Measurements from ENCODE around the gene WDR43.

The WDR43 gene

DNA sequence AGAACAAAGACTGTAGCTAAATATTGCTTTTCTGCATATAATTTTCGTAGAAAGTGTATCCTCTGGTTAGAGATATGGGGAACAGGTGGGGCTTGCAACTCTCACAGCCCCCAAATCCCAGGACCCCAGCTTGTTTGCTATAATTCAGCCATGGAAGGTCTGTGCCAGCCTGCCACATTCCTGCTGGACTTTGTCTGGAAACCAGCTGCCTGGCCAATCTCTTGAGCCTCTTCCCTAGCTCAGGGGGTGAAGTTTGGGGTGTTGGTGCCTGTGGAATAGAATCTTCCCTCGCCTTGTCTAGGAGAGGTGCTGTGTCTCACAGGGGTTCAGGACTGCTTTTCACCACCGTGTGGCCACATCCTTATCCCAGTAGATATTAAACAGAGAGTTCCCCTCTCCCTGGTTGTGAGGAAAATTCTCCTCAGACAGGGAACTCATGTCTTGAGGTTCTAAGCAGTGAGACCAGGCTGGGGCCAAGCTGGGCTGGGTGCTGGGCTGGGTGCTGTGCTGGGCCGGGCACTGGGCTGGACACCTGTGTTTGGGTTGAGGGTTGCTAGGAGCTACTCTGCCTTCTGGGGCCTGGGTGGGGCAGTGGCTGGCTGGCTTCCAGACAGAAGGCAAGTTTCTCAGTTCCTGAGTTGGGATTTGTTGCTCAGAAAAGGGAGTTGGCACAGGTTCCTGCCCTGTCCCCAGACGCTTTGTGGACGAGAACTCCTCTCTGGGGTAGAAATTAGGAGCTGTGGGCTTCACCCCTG lies 98.9 kb downstream of the WDR43 start:
- DNase-seq (ENCODE audit: low spot score): no peak

DNA sequence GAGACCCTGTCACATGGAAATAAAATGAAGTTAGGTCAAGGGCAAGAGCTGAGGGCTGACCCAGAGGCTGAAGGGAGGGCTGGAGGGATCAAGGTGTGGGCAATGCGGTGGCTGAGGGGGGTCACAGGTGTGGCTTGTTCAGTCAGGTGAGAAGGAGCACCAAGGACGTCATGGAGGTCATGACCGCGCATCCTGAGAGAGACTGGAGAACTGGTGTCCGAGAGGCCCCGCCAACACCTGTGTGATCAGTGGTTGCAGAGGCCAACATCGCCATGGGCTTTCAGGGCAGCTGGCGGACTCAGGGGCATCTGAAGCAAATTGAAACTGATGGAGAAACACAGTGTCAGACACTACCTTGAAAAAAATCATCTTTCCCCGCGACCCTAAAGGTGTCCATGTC lies 99.6 kb downstream of the WDR43 start:
- no peak for DNase-seq (ENCODE audit: low spot score)

DNA sequence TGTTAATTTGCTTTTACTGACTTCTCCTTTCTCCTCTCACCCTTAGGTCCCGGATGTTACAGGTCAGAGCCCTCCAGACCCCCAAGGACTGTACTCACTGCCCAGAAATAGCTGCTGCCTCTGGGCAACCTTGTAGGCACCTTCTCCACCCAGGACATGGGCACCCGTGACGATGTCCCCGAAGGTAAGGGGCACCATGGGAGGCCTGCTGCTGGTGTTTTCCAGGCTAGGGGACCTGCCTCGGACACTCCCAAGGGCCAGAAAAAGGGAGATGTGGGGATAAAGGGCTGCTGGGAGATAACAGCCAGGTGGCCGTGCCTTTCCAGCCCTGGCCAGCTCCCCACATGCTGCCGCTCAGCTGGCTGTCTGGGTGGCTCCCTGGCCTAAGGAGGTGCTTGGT lies 100.2 kb downstream of the WDR43 start:
- no peak for DNase-seq (ENCODE audit: low spot score)

DNA sequence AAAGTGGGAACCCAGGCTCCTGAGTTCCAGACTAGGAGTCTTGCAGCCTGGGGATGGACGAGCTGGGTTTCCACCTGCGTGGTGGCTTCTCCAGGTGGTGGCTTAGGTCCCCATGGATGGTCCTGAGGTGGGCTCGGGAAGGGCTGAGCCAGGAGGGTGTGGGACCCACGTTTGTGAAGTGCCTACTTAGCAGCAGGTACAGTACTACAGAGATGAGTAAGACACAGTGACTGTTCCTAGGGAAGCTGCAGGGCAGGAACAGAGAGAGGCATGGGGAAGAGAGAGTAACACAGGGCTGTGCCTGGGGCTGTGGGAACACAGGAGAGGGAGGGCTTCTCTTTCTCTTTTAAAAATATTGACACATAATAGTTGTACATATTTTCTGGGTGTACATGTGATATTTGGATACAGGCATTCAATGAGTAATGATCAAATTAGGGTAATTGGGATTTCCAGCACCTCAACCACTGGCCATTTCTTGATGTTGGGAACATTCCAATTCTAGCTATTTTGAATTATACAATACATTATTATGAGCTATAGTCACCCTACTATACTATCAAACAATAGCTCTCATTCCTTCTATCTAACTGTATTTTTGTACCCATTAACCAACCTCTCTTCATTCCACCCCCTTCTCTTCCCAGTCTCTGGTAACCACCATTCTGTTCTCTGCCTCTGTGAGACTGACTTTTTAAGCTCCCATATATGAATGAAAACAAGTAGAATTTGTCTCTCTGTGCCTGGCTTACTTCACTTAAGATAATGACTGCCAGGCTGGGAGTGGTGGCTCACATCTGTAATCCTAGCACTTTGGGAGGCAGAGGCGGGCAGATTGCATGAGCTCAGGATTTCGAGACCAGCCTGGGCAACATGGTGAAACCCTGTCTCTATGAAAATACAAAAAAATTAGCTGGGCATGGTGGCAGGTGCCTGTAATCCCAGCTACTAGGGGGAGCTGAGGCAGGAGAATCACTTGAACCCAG lies 101.6 kb downstream of the WDR43 start:
- DNase-seq (ENCODE audit: low spot score): no peak

DNA sequence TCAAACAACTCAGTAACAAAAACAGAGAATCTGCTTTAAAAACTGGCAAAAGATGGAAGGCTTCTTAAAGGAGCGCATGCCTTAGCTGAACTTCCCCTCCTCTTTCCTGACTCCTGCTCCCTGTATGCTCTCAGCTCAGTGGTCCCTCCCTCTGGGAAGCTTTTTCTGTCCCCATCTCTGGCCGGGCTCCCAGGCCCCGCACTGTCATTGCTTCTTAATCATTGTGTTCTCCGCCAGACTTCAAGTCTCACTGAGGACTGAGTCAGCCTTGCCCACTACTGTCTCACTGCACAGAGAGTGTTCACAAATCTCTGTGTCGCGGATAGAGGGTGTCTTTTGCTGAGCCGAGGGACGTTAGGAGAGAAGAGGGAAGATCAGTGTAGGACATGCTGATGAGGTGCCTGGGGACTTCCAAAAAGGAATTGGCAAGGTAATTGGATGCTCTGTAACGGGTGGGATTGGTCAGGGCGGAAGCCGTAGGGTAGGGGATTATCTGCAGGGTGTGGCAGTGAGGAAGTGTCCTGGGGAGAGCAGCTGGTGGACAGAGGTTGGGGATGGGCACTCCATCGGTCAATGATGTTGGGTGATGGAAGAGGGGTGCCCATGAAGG lies 102.9 kb downstream of the WDR43 start:
- DNase-seq (ENCODE audit: low spot score): no peak
